GM19395 (cell line): Measurements from ENCODE around the gene GPC4.
"Not testable (repeated sequence)": the region's sequence is repeated elsewhere in the genome, so short reads cannot be mapped to it uniquely, and the experiment has no call there.

Source experiments
- ATAC-seq: cut with Tn5 transposase; IDR thresholded peaks from one replicate; pipeline ENCODE4 v1.9.1; 2021; ENCODE audit warnings: mild to moderate bottlenecking, moderate library complexity; ENCODE audit not compliant: unreplicated experiment

The GPC4 gene

DNA sequence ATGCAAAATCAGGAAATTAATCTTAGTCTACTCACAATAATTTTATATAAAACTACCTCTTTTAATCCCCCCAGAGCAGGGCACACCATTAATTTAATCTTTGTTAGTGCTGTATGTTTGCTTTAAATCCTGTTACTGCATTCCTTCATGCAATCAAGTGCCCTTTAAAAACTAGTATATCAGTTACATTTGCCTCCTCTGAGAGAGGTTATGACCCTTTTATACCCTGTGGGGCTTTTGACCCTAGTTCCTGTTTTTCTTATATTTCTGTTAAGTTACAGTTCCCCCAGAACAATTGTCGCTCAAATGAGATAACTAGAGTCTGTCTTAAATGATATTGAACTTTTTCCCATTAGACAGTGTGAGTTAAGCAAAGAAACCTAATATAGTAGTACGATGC lies 46.2 kb downstream of the GPC4 start:
- no peak for ATAC-seq

GRCh38 chrX:133366735-133367134 lies 48.6 kb downstream of the GPC4 start:
- ATAC-seq = no peak

DNA sequence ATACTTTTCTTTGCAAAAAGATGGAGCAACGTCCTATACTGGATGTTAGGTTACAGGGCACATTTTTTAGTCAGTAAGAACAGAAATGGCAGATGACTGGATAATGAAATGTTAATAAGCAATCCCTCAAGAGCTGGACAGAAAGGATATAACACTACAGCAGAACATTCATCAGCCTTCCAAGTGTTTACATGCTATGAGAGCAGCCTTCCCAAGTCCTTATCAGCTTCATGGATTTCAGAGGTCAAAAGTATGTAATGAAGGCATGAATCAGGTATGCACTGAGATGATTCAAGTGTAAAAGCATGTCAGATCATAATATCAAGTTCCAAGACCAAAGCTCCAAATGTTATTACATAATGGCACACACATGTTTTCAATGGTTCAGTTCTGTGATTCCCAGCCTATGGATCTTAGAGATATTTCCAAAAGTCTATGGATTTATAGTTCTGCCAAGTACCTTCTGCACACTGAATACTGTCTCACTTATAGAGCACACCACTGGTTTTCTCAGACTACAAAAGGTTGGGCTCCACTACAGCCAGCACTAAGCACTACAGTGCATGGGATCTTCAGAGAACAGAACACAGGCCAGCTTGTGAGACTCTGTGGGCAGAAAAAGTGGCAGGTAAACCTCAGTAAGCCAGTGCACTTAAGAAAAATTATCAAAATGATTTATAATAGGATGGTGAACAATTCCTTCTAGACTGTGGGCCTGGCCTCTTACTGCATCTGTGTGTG lies 49.2 kb downstream of the GPC4 start:
- ATAC-seq = no peak

GRCh38 chrX:133364865-133365264 lies 50.4 kb downstream of the GPC4 start:
- ATAC-seq = no peak

DNA sequence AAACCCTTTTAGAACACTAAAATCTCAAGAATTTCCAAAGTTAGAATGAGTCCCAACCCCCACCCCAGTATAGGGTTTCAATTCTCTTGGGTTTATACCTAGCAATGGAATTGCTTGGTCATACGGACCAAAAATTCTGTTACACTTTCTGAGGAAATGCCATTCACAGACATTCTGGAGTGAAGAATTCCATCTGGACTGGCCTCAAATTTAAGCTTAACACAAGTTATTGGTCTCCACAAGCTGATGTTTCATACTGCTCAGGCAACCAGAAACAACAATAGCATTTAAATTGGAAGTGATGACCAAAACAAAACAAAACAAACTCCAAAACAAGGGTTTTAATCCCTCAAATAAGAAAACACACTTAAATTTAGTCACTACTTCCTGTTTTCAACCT lies 51.1 kb downstream of the GPC4 start:
- ATAC-seq = no peak

- ATAC-seq = no peak
Measured at GRCh38 chrX:133362538-133362937, 52.8 kb downstream of the GPC4 start.

DNA sequence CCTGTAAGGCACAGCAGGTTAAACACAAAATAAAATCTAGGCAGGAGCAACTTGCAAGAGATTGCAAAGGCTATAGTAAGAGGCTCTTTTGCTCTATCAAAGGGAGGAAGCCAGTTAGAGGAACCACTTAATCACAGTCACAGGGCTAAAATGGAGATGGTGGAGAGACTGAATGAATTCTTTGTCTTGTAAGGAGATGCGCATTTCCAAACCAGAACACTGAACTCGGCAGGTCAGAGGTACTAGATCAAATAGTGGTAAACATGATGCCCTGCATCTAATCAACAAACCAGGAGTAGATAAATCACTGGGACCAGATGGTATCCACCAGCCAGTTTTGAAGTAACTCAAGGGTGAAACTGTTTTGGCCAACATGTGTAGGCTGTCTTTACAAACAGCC lies 55.8 kb downstream of the GPC4 start:
- no peak for ATAC-seq

DNA sequence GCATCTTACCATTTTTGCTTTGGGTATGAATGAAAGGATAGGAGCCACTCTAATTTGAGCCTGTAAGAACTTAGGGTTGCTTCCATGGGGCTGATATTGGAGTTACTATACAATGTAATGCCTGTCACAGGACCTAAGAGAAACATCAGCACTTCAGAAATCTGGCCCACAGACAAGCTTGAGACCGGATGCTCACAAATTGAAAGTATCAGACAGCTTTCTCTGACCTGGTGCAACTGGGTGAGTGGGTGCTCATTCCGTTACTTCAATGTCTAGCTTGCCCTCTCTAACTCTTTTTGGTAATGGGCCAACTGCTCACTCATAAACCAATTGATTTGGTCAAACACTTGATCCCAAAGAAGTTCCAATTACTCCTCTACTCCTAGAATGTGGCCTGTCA lies 62.1 kb downstream of the GPC4 start:
- no peak for ATAC-seq

- ATAC-seq = no peak
Measured at GRCh38 chrX:133350751-133351150, 64.5 kb downstream of the GPC4 start.

DNA sequence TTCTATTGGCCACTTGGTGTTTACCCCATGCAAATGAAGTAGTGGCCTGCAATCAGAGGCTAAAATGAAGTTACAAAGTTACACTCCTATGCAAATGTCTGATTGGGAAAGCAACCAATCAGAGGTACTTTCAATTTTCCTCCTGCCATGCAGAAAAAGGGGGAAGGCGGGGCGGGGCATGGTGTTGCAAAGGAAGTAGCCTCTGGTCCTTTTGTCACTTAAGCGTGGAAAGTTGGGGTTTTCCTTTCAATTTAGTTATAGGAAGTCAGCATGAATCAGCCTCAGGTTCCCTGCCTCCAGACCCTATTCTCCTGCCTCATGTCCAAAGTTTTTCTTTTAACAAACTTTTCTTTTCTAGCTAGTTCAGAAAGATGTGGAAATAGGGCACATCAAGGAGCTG lies 69.3 kb downstream of the GPC4 start:
- no peak for ATAC-seq

GRCh38 chrX:133339566-133339965 lies 75.7 kb downstream of the GPC4 start:
- ATAC-seq = no peak

- no peak for ATAC-seq
Measured at GRCh38 chrX:133337250-133337649, 78.0 kb downstream of the GPC4 start.

DNA sequence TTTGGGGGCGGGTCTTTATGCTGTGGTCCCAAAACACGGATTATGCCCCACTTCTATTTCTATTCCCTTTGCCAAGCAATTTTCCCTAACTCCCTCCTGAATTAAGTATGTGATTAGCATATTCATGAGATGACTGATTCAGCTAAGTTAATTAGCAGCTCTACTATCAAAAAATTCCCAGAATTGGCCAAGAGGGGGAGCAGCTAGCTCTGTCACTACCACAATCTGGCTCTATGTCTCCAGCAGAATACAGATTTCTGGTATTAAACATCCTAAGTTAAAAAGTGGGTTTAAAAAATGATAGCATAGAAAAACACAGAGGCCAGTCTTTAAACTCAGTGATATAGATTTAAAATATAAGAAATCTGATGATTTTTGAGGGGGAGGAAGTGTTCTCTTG lies 80.3 kb downstream of the GPC4 start:
- no peak for ATAC-seq

DNA sequence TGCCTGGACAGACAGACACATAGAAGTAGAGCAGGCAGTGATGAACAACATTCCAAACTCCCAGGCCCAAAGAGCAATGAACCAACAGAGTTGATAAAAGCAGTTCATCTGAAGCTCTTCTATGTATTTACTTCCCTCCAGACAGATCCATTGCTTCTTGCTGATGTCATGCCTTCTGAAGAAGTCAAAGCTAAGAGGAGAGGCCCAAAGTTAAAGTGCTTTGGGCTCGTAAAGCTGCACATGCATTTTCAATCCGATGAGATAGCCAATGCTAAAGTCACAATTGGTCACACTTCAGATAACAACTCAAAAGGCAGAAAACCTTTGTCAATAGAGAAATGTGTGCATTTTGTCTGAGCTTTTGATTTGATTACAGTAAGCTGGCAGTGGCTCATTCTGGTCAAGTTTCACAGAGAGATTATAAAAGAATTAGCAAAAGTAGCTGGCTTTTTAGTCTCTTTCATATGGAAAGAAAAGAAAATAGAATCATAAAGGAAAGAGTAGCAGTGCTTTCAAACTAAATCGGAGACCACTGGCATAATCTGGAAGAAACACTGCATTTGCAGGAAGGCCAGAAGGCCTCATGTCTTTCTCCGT lies 82.0 kb downstream of the GPC4 start:
- ATAC-seq = no peak

DNA sequence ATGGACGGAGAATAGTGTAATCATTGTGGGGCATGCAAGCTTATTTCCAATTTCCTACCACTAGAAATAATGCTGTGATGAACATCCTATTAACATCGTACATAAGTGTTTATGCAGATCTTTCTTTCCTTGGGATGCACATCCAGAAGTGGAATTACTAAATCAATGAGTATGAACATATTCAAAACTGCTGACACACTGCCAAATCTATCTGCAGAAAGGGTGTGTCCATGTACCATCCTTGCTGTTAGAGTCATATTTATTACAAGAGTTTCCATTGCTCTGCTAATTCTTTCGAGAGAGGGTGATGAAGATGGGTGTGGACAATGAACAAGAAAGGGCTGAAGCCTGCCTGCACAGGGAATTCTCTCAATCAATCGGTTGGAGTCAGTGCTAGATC lies 82.6 kb downstream of the GPC4 start:
- no peak for ATAC-seq

DNA sequence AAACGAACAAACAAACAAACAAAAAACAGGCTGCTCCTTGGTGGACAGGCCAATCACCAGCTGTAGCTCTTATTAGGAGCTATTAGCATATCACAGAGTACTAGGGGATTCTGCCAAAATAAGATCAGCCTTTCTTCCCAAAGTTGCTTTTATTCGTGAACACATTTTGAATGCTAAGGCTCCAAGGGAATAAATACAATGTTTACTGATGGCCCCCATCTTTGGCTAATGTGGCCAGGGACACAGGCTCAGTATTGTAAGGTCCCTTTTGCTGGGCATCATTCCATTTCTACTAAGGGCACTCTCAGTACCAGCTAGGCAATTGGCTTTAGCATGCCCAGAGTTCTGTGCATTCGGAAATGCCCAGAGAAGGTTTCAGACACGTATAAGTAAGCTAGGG lies 84.3 kb downstream of the GPC4 start:
- no peak for ATAC-seq

DNA sequence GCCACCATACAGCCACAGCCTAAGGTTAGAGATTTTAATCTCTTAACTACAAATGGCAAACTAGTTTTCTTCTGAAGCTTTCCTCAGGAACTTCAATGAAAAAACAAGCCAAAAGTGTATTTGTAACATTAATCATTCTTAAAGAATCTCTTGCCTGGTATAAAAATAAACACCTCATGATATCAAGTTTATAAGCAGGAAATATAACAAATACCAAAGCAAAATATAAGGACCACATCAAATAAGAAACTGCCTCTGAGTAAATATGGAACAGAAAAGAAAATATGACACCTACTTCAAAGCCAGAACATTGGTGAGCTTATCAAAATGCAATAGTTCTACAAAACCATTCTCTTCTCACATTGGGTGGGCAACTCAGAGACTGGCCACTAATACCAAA lies 89.9 kb downstream of the GPC4 start:
- no peak for ATAC-seq

DNA sequence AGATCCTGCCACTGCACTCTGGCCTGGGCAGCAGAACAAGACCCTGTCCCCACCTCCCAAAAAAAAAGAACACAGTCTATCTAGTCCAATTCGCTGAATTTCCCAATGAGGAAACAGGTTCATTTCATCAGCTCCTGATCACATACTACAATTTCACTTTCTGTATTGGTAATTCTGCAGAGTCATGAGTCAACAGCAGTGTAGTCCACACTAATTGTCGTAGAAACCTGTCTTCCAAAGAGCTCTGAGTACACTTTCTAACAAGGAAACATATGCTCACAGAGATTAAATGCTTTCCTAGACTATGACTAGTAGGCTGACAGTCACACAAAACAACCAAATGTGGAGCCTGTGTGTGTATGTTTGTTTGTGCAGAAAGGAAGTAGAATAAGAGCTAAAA lies 91.9 kb downstream of the GPC4 start:
- no peak for ATAC-seq

GRCh38 chrX:133322269-133322668 lies 93.0 kb downstream of the GPC4 start:
- ATAC-seq = not testable (repeated sequence)

DNA sequence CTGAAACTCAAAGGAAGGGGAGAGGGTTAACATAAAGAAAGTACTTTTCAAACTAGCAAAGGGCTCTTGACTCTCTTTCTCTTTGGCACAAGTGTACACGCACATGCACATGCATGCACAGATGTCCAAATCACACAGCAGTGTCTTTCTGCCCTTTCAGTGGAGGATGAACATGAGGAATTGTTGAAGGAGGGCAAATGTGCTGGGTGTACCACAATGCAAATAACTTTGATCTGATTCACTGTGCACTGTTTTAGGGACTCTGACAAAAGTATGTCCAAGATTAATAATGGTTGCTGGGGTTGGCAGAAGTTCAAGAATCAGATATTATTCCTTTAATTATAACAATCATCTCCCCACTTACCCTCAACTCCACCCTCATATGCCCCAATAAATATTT lies 93.8 kb downstream of the GPC4 start:
- ATAC-seq = no peak

DNA sequence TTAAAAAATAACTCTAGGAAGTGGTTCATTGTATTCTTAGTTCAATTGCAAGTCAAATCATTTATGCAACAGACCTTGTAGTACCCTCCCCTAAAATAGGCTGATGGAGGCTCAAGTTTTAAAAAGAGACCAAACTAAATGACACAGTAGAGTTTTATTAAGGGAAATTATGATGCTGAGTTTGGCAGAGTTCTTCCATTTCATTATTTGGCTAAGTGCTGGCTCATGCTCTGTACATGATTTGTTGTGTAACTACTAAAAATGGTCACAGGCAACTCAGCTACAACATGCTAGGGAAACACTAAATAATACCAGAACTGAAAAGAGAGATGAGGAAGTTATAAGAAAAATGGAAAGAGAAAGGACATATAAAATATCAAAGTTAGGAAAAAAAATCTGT lies 101.0 kb downstream of the GPC4 start:
- ATAC-seq = no peak

DNA sequence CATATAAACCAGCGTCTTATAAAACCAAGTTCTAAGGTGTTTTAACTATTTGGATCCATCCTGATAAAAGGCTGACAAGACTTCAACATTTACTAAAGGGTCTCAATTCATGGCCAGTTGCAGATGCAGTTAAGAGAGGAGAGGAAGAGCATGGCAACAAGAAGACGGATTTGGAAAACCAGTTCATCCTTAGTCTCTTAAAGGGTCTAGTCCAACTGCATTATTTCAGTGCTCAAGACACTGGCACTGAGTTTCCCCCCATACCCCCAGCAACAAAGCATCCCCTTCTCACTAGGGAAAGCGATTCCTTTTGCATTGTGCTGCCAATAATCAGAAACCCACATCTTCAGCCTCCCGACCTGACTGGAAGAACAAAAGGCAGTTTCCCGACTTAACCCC lies 106.8 kb downstream of the GPC4 start:
- no peak for ATAC-seq
